ENCODE measurements around the gene ZNRF2. TPM values are rescaled to one million over a fixed set of nuclear protein-coding genes. Genes with fewer than 3 reads are reported as not detected.

ZNRF2 gene
- total RNA-seq, 4 donors from 2014 or later: 32.9 to 43.1 (median 35.4) TPM

DNA sequence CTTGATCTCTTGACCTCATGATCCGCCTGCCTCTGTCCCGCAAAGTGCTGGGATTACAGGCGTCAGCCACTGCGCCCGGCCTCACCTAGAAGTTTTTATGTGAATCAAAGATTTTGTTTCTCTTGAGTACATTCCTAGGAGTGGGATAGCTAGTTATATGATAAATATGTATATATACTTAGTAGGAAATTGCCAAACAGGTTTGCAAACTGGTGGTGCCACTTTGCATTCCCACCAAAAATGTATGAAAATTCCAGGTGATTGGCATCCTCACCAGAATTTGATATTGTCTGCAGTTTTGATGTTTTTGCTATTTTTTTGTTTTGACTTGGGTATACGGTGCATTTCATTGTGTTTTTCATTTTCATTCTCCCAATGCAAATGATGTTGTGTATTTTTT, 107.4 kb downstream of the ZNRF2 start:
- intact Hi-C loops (cut with DNase I; ENCODE audit: low total_unique reads): no loop called here
- no peak overlapping the region for H3K4me3 ChIP-seq (ENCODE audit: low read depth, poor library complexity, severe bottlenecking)
- TF ChIP-seq POLR2A (IDR thresholded peaks at IDR 0.05): no peak
- TF ChIP-seq CTCF (IDR thresholded peaks at IDR 0.05): no peak
- DNase-seq (ENCODE audit: low spot score in 2 of 2): no peak
- 95 to 99% methylated on average over 6 of the region's 6 CpGs for WGBS, 2 donors

GRCh38 chr7:30395676-30396075, 111.3 kb downstream of the ZNRF2 start:
- WGBS, 2 donors: 96% methylated on average over 4 of the region's 4 CpGs

GRCh38 chr7:30396389-30396788, 112.0 kb downstream of the ZNRF2 start:
- 75 to 76% methylated on average over 7 of the region's 7 CpGs for WGBS, 2 donors
- no peak overlapping the region for H3K4me3 ChIP-seq (ENCODE audit: low read depth, poor library complexity, severe bottlenecking)
- intact Hi-C loops (cut with DNase I; ENCODE audit: low total_unique reads): no loop called here
- no peak for DNase-seq (ENCODE audit: low spot score in 2 of 2)
- TF ChIP-seq CTCF (IDR thresholded peaks at IDR 0.05): no peak
- TF ChIP-seq POLR2A (IDR thresholded peaks at IDR 0.05): no peak

More at GRCh38 chr7:30395676-30396075, 111.3 kb downstream of the ZNRF2 start:
- no peak overlapping the region for H3K4me3 ChIP-seq (ENCODE audit: low read depth, poor library complexity, severe bottlenecking)
- intact Hi-C loops (cut with DNase I; ENCODE audit: low total_unique reads): no loop called here
- TF ChIP-seq CTCF (IDR thresholded peaks at IDR 0.05) (no peak), POLR2A (IDR thresholded peaks at IDR 0.05) (no peak)
- DNase-seq (ENCODE audit: low spot score in 2 of 2): no peak

GRCh38 chr7:30403477-30403876, 119.1 kb downstream of the ZNRF2 start:
- intact Hi-C loops (cut with DNase I; ENCODE audit: low total_unique reads): no loop called here
- WGBS, 2 donors: 51 to 55% methylated on average over 3 of the region's 3 CpGs
- TF ChIP-seq CTCF (IDR thresholded peaks at IDR 0.05) (no peak), POLR2A (IDR thresholded peaks at IDR 0.05) (no peak)

DNA sequence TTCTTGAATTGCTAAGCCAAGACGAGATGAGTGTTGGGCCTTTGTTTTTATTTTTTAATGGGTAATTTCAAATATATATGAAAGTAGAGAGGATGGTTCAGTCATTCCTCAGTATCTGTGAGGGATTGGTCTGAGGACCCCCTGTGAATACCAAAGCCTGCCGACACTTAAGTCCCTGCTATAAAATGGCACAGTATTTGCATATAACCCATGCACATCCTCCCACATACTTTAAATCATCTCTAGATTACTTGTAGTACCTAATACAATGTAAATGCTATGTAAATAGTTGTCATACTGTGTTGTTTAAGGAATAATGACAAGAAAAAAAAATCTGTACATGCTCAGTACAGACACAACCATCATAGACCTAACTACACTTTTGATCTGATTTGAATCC, 120.8 kb downstream of the ZNRF2 start:
- TF ChIP-seq CTCF (IDR thresholded peaks at IDR 0.05): no peak
- no peak for TF ChIP-seq POLR2A (IDR thresholded peaks at IDR 0.05)
- no peak overlapping the region for H3K4me3 ChIP-seq (ENCODE audit: low read depth, poor library complexity, severe bottlenecking)
- intact Hi-C loops (cut with DNase I; ENCODE audit: low total_unique reads): no loop called here
- WGBS, 2 donors: 94 to 96% methylated on average over 2 of the region's 2 CpGs
- no peak for DNase-seq (ENCODE audit: low spot score in 2 of 2)

More at GRCh38 chr7:30403477-30403876, 119.1 kb downstream of the ZNRF2 start:
- H3K4me3 ChIP-seq (ENCODE audit: low read depth, poor library complexity, severe bottlenecking): no peak overlapping the region
- DNase-seq (ENCODE audit: low spot score in 2 of 2): peak in 1 of 2 donors; percentile 68
